Left lobe of liver (tissue), 2 donors: Measurements from ENCODE around the gene WDR83. TPM values are rescaled to one million over a fixed set of nuclear protein-coding genes. Genes with fewer than 3 reads are reported as not detected.
"Not testable (repeated sequence)": the region's sequence is repeated elsewhere in the genome, so short reads cannot be mapped to it uniquely, and the experiment has no call there.

ENCODE experiments used
- ATAC-seq: fragments of 200-7000 bp; cut with Tn5 transposase; one replicate; pipeline ENCODE4 v1.9.1; 2020; ENCODE audit warnings: mild to moderate bottlenecking, moderate library complexity
- DNase-seq: peaks from one replicate; pipeline ENCODE4 v3.0.0-alpha.2; 2020; ENCODE audit warnings: low spot score
- total RNA-seq: library from RNA; stranded (reverse); gene quantifications from one replicate; pipeline ENCODE4 v1.2.1, GENCODE V29; 2021
- donor health status: DM: no; HTN: no; CAD: no; lungs with moderate emphysema.
- donor health status: DM: no; HTN: yes; CAD: no.

Gene WDR83
- total RNA-seq, 1 donor from 2014 or later = 3.8 TPM

GRCh38 chr19:12711187-12711586 lies 44.6 kb downstream of the WDR83 start:
- ATAC-seq (no peak), DNase-seq (no peak)

GRCh38 chr19:12712077-12712476 lies 45.5 kb downstream of the WDR83 start:
- not testable (repeated sequence) for DNase-seq, ATAC-seq

- DNase-seq, ATAC-seq: not testable (repeated sequence)
Measured at GRCh38 chr19:12713304-12713703, 46.7 kb downstream of the WDR83 start.

- no peak for ATAC-seq
- DNase-seq = no peak
Measured at GRCh38 chr19:12715102-12715501, 48.5 kb downstream of the WDR83 start.

- DNase-seq (no peak), ATAC-seq (peak; percentile 38)
Measured at GRCh38 chr19:12715929-12716328, 49.3 kb downstream of the WDR83 start.

GRCh38 chr19:12720296-12720695 lies 53.7 kb downstream of the WDR83 start:
- no peak for ATAC-seq

GRCh38 chr19:12720851-12721655 lies 54.4 kb downstream of the WDR83 start:
- ATAC-seq (peak; percentile 35), DNase-seq (no peak)

More at GRCh38 chr19:12720296-12720695, 53.7 kb downstream of the WDR83 start:
- no peak for DNase-seq

- DNase-seq (peak; percentile 65), ATAC-seq (peak; percentile 64)
Measured at GRCh38 chr19:12721656-12722565, 55.3 kb downstream of the WDR83 start.

GRCh38 chr19:12722566-12723380 lies 56.2 kb downstream of the WDR83 start:
- peak; percentile 97 for DNase-seq
- ATAC-seq = peak; percentile 81

GRCh38 chr19:12723381-12723640 lies 56.7 kb downstream of the WDR83 start:
- ATAC-seq = no peak

GRCh38 chr19:12723641-12724426 lies 57.2 kb downstream of the WDR83 start, which contains the start of gene TNPO2:
TSS of gene TNPO2 (minus strand) at chr19:12723932. CDS start at chr19:12720977, 2,955 bp downstream.
- DNase-seq (peak; percentile 59), ATAC-seq (peak; percentile 34)

More at GRCh38 chr19:12723381-12723640, 56.7 kb downstream of the WDR83 start:
- DNase-seq = no peak

Other genes starting within 250 kb of the WDR83 start
- 2.4 TPM for gene ZNF443, start 225.8 kb upstream of the WDR83 start, total RNA-seq
- gene ZNF709, start 182.0 kb upstream of the WDR83 start, total RNA-seq = 0.65 TPM
- 5.3 TPM for gene ZNF564, start 115.3 kb upstream of the WDR83 start, total RNA-seq
- 3.9 TPM for gene ZNF490, start 56.0 kb upstream of the WDR83 start, total RNA-seq
- 9.1 TPM for gene ZNF791, start 55.9 kb upstream of the WDR83 start, total RNA-seq
- gene MAN2B1, start 65 bp upstream of the WDR83 start, total RNA-seq = 54.8 TPM
- 41.6 TPM for gene DHPS, start 15.1 kb downstream of the WDR83 start, total RNA-seq
- gene GNG14, start 21.2 kb downstream of the WDR83 start, total RNA-seq = not detected
- 3.3 TPM for gene FBXW9, start 29.8 kb downstream of the WDR83 start, total RNA-seq
- gene TNPO2, start 57.1 kb downstream of the WDR83 start, total RNA-seq = 19.5 TPM
- gene TRIR, start 67.9 kb downstream of the WDR83 start, total RNA-seq = 91.0 TPM
- gene GET3, start 70.7 kb downstream of the WDR83 start, total RNA-seq = 23.0 TPM
- not detected for gene BEST2, start 85.0 kb downstream of the WDR83 start, total RNA-seq
- gene HOOK2, start 108.7 kb downstream of the WDR83 start, total RNA-seq = 23.2 TPM
- gene JUNB, start 124.7 kb downstream of the WDR83 start, total RNA-seq = 16.3 TPM
- gene PRDX2, start 135.0 kb downstream of the WDR83 start, total RNA-seq = 224 TPM
- 1.5 TPM for gene THSD8, start 135.3 kb downstream of the WDR83 start, total RNA-seq
- gene RNASEH2A, start 139.8 kb downstream of the WDR83 start, total RNA-seq = 3.0 TPM
- not detected for gene RTBDN, start 167.8 kb downstream of the WDR83 start, total RNA-seq
- 0.86 TPM for gene MAST1, start 171.7 kb downstream of the WDR83 start, total RNA-seq
- 22.3 TPM for gene DNASE2, start 214.6 kb downstream of the WDR83 start, total RNA-seq
- gene KLF1, start 220.4 kb downstream of the WDR83 start, total RNA-seq = 0.35 TPM
- 109 TPM for gene GCDH, start 224.4 kb downstream of the WDR83 start, total RNA-seq